Measurements from ENCODE around the gene SMAD5. TPM values are rescaled to one million over a fixed set of nuclear protein-coding genes. Genes with fewer than 3 reads are reported as not detected.

The SMAD5 gene
- total and polyA plus RNA-seq, 2 experiments from 2014 or later, result 25.7 to 130 TPM

DNA sequence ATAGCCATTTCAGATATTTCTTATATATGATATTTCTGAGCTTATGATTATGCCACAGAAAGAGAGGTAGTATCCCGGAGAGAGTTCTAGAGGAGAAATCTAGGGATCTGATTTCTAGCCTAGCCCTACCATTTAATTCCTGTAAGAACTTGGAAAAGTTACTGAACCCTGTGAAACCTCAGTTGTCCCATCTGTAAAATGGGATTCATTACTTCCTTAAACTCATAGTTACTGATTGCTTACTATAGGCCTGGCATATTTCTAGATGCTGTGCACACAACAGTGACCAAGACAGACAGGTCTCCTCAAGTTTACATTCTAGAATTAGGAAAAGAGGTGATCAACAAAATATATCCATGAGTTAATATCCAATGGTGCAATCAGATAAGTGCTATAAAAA, 30.8 kb upstream of the SMAD5 start:
- no peaks in the 10 kb centered on the region for H3K9me3 ChIP-seq (ENCODE audit: low read depth)
- H3K27me3 ChIP-seq, result peaks cover 4% of the 10 kb centered on the region
- no peaks in the 10 kb centered on the region for H3K4me1 ChIP-seq (ENCODE audit: low read depth)
- no peak overlapping the region for H3K4me3 ChIP-seq
- no peak overlapping the region for H3K27ac ChIP-seq
- H3K36me3 ChIP-seq, result no peaks in the 10 kb centered on the region
- TF ChIP-seq, protein P1, sequence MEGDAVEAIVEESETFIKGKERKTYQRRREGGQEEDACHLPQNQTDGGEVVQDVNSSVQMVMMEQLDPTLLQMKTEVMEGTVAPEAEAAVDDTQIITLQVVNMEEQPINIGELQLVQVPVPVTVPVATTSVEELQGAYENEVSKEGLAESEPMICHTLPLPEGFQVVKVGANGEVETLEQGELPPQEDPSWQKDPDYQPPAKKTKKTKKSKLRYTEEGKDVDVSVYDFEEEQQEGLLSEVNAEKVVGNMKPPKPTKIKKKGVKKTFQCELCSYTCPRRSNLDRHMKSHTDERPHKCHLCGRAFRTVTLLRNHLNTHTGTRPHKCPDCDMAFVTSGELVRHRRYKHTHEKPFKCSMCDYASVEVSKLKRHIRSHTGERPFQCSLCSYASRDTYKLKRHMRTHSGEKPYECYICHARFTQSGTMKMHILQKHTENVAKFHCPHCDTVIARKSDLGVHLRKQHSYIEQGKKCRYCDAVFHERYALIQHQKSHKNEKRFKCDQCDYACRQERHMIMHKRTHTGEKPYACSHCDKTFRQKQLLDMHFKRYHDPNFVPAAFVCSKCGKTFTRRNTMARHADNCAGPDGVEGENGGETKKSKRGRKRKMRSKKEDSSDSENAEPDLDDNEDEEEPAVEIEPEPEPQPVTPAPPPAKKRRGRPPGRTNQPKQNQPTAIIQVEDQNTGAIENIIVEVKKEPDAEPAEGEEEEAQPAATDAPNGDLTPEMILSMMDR (IDR thresholded peaks at IDR 0.05; ENCODE audit: low read depth, low read length), result no peak
- DNase-seq (ENCODE audit: low read depth in 1 of 2, low spot score in 1 of 2), result no peak

DNA sequence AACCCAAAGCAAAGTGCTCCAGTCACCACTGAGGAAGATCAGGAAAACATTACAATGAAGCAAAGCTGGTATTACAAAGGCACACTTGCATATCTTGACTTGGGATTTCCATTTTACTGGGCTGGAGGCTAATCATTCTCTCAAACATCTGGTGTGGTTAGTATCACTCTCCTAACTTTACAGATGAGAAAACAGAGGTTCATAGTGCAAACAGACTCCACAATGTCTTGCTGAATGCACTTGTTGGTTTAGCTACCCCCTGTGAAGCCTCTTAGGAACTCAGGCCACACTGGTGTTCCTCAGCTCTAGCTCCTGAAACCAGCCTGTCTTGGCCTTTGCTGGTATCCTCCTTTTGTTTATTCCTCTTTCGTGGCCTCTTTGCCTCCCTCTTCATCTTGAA, 29.5 kb upstream of the SMAD5 start:
- no peak overlapping the region for H3K4me3 ChIP-seq
- TF ChIP-seq, protein P1 (IDR thresholded peaks at IDR 0.05; ENCODE audit: low read depth, low read length), result no peak
- H3K9me3 ChIP-seq (ENCODE audit: low read depth), result no peaks in the 10 kb centered on the region
- no peaks in the 10 kb centered on the region for H3K4me1 ChIP-seq (ENCODE audit: low read depth)
- no peak overlapping the region for H3K27ac ChIP-seq
- DNase-seq (ENCODE audit: low read depth in 1 of 2, low spot score in 1 of 2), result no peak
- no peaks in the 10 kb centered on the region for H3K36me3 ChIP-seq
- H3K27me3 ChIP-seq, result no peaks in the 10 kb centered on the region

DNA sequence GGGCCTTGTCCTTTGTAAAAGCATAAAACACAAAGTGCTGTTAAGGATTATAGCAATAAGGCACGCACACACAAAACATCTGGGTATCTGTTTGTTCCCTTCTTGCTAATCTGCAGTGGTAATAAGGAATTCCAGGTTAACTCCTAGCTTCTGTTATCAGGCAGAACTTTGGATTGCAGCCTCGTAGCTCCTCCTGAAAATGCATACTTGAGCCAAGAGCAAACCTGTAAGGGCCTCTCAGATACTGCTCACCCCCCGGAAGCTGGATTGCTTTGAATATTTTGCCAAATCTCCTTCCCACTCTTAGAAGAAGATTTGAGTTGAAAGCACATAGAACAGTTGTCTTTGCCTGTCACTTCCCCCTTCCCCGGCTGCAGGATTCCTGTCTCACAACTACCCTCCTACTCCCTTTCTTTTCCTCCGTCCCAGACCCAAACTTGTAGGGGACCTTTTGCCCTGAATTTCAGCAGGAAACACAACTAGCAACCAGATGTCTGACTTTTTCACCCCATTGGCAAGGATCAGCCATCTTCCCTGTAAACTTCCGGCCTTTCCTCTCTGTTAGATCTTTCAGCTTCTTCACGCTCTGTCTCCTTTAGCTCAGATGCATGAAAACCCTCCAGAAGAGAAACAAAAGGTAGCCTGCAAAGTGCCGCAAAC, 28.2 kb upstream of the SMAD5 start:
- no peaks in the 10 kb centered on the region for H3K9me3 ChIP-seq (ENCODE audit: low read depth)
- DNase-seq (ENCODE audit: low read depth in 1 of 2, low spot score in 1 of 2), result peak in 1 of 2 donors; percentile 18
- H3K36me3 ChIP-seq, result no peaks in the 10 kb centered on the region
- TF ChIP-seq, protein P1 (IDR thresholded peaks at IDR 0.05; ENCODE audit: low read depth, low read length), result no peak
- no peaks in the 10 kb centered on the region for H3K4me1 ChIP-seq (ENCODE audit: low read depth)
- no peak overlapping the region for H3K4me3 ChIP-seq
- H3K27ac ChIP-seq, result no peak overlapping the region
- H3K27me3 ChIP-seq, result no peaks in the 10 kb centered on the region

DNA sequence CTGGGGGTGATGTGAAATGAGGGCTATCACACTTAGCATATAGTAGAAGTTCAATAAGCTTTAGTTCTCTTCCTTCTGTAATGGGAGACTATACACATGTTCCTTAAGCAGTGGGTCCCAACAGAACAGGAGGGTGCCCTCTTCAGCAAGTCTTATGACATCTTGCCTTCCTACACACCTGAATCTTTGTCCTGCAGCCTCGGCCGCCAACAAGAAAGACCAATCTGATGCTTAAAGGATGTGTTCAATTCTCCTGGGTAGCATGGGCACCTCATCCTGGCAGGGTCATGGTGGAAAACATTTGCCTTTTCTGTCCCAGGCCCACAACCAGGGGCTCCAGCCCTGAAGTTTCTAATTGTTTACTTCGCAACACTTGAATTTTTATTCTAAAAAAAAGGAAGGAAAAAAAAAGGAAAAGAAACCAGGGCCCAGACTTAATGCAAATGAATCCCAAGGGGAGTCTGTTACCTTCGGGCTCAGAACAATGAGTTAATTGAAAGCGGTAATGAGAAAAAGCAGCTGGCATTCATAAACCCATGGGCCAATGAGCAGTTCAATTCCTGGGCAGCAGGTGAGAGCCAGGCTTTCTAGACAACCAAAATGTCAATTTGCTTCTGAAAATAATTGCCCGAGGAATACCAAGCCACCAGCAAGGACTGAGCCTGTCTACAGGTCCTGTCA, 26.2 kb upstream of the SMAD5 start:
- DNase-seq (ENCODE audit: low read depth in 1 of 2, low spot score in 1 of 2), result no peak
- no peaks in the 10 kb centered on the region for H3K9me3 ChIP-seq (ENCODE audit: low read depth)
- no peak overlapping the region for H3K27ac ChIP-seq
- H3K4me3 ChIP-seq, result no peak overlapping the region
- no peaks in the 10 kb centered on the region for H3K27me3 ChIP-seq
- TF ChIP-seq, protein P1 (IDR thresholded peaks at IDR 0.05; ENCODE audit: low read depth, low read length), result no peak
- H3K4me1 ChIP-seq (ENCODE audit: low read depth), result no peaks in the 10 kb centered on the region
- H3K36me3 ChIP-seq, result no peaks in the 10 kb centered on the region

DNA sequence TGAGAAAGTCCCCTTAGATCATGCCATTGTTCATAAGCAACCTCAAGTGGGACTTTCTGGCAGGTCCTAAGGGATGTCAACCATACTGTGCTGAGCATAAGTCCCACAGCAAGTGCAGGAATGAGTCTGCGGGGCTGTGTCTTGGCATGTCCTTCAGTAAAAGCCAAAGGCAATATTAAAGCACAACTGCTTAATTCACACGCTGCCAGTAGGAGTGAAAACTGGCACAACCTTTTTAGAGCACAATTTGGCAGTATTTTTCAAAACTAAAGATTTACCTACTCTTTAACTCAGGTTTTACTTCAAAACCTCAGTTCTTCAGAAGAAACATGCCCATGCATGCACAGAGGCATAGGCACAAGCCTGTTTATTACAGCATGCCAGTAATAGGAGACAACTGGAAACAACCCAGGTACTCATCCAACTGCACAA, 24.4 kb upstream of the SMAD5 start:
- Histone ChIP-seq H3K27me3 (no peaks in the 10 kb centered on the region), H3K4me3 (no peak overlapping the region), H3K9me3 (ENCODE audit: low read depth) (no peaks in the 10 kb centered on the region), H3K27ac (no peak overlapping the region), H3K4me1 (ENCODE audit: low read depth) (no peaks in the 10 kb centered on the region), H3K36me3 (no peaks in the 10 kb centered on the region)
- no peak for DNase-seq (ENCODE audit: low read depth in 1 of 2, low spot score in 1 of 2)
- TF ChIP-seq, protein P1 (IDR thresholded peaks at IDR 0.05; ENCODE audit: low read depth, low read length), result no peak

All from cardiac muscle cell (in vitro differentiated cells and primary cell).